Endometrium (tissue), 2 donors: ENCODE data around the gene AMBP.

Source experiments
- FAIRE-seq: peaks from 2 replicates; lab custom pipeline; 2012; peaks lifted over from hg19 to GRCh38; lab: Jason Lieb, UNC
- donor health status: control.
- donor health status: control.

The AMBP gene

DNA sequence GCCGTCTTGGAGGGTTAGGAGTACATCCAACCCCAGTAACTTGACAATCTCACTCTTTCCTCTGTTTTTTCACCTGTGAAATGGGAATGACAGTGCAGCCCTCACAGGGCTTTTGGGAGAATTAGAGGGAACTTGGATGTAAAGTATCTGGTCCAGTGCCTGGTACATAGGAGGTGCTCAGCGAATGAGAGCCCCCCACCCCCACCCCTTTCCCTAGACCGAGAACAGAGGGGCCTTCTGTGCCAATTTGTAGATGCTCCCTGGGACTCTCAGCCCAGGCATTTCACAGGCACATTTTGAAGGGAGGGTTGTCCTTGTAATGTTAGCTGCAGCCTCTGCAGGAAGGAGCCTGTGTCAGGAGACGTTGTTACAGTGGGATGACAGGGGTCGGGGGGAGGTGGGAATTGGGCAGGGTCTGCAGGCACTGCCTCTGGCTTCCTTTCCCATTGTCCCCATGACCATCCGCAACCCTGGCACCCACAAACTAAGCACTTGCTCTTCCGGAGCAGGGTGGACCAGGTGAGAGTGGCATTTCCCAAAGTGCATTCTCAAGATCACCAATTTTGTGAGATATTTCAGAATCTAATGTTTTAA lies 47.0 kb downstream of the AMBP start:
- FAIRE-seq: no peak

DNA sequence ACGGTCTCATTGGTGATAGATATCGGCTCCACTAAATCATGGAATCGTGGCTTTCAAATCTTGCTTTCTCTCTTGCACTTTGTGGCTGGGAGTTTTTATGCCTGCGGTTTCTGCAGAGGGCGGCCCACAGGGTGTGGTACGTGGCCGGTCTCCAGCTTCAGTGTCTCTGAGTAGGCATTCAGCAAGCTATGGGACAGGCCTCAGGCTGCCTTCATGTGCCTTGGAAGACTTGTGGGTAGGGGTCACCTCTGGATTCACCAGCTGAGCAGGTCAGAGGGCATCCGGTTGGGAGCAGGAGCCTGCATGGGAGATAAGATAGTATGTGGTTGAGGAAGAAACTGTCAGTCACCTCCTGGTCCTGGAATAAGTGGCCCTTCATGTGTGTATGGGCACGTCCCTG lies 47.7 kb downstream of the AMBP start:
- no peak for FAIRE-seq

GRCh38 chr9:114029311-114030170 lies 48.6 kb downstream of the AMBP start:
- FAIRE-seq: no peak

DNA sequence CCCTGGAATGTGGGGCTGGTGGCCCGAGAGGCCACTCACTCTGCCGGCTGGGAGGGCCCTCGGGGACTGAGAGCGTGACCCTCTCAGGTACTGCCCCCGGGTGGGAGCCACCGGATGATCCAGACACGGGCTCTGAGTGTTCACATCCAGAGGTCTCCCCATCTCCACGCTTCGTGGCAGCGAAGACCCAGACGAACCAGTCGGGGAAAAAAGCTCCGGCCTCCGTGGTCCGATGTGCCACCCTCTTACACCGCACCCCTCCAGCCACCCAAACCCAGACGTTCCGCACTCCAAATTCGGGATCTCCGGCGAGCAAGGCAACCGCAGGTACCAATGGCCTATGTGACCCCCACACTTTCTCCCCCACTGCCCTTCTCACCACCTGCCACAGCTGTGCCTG lies 49.5 kb downstream of the AMBP start:
- no peak for FAIRE-seq

DNA sequence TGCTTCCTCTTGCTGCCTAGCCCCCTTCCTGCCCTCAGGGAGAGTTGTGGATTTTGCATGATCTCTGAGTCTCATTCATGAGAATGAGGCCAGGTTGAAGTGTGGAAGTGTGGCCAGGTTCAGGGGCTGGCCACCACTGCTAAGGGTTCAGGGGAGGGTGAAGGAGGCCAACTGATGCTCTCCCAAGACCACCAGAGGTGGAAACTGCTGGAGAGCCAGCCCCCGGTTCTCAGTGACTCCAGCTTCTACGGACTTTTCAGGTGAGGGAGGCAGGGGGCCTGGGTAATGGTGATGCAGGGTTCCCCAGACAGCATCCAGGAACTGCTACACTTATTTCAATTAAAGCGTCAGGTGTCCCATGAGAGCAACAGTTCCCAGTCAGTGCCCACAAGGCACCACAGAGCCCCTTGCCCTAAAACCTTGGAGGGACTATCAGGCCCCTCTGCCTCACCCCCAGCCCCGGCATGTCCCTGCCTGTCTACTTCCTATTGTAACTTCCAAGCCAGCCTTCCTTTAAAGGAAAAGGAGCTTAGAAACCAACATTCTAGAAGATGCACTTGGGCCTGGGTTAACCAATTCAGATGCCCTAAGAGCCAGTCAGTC lies 50.1 kb downstream of the AMBP start:
- no peak for FAIRE-seq

GRCh38 chr9:114027159-114027862 lies 50.8 kb downstream of the AMBP start:
- FAIRE-seq: no peak

DNA sequence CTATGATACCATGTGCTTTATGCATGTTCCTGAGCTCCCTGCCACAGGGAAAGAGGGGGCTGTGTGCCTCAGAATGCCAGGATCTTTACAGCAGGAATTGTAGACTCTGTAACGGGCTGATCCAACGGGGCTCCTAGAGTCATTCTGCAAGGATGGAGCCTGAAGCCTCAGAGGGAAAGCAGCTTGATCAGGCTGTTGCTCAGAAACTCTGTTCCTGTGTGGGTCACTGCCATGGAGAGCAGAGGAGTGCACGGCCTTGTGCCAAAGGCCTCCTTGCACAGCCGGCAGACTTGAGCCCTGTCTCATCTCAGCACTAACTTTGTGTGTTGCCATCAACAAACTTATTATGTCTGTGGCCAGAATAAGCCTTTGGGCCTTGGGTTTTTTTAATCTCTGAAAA lies 51.8 kb downstream of the AMBP start:
- no peak for FAIRE-seq

- FAIRE-seq: no peak
Observed at GRCh38 chr9:114025760-114026159, 52.3 kb downstream of the AMBP start.

DNA sequence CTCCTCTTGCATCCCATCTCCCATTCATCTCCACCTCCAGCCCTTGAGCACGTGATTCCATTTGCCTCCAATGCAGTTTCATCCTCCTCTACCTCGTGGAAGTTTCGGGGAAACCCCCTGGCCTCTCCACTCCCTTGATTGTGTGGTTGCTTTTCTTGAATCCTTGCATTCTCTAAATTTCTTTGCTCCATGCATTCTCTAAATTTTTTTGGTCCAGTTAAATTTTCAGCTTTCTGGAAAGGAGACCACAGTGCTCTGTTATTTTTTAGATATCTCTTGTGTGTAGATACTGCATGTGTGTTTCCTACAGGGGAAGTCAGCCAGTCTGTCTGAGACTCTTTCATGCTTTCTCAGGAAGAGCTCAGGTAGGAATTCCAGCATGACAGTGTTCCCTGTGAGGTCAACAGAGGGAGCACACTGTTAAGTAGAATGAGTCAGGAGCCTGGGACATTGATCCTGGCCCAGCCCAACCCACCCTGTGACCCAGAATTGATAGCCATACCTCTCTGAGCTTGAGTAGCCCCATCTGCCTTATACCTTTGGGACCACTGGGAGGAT lies 52.8 kb downstream of the AMBP start:
- no peak for FAIRE-seq

GRCh38 chr9:114023961-114024360 lies 54.1 kb downstream of the AMBP start:
- no peak for FAIRE-seq

- no peak for FAIRE-seq
Observed at GRCh38 chr9:114021578-114021977, 56.5 kb downstream of the AMBP start.

DNA sequence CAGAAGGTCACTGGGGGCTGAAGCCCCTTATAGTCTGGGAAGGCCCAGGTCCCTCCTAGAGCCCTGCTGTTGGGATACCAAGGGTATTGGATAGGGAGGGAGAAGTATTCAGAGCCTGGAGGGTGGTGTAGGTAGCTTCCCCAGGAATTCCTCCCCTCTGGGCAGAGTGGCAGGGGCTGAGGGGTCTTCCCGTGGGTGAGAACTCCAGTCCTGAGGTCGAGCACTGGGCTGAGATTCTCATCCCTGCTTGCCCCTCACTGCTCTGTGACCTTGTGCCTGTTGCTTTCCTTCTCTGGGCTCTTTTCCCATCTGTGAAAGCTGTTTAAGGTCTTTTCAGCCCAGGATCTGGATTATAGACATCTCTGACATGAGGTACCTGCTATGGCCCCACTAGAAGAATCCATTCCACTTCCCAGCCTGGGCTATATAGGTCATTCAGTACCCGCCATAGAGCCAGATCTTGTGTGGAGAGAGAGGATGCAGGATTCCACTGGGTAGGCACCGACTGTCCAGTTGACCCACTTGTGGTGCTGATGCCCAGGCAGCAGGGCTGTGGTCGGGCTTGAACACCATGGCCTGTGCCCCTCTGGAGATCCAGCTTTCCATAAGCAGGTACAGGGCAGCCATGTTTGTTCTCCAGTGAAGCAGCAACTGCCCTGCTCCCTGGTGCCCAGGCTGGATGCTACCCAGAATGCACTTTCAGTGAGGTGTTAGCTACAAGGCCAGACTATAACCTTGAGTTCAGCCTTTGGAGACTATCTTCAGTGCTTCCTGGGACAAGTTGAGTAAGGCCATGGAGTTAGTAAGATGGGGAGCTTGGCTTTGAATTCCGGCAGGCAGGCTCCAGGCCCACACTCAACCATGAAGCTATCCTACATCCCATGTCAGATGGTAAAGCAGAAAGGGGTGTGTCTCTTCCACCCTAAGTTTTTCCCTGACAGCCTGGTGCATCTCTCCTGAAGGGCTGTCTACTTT lies 60.1 kb downstream of the AMBP start:
- FAIRE-seq: no peak

DNA sequence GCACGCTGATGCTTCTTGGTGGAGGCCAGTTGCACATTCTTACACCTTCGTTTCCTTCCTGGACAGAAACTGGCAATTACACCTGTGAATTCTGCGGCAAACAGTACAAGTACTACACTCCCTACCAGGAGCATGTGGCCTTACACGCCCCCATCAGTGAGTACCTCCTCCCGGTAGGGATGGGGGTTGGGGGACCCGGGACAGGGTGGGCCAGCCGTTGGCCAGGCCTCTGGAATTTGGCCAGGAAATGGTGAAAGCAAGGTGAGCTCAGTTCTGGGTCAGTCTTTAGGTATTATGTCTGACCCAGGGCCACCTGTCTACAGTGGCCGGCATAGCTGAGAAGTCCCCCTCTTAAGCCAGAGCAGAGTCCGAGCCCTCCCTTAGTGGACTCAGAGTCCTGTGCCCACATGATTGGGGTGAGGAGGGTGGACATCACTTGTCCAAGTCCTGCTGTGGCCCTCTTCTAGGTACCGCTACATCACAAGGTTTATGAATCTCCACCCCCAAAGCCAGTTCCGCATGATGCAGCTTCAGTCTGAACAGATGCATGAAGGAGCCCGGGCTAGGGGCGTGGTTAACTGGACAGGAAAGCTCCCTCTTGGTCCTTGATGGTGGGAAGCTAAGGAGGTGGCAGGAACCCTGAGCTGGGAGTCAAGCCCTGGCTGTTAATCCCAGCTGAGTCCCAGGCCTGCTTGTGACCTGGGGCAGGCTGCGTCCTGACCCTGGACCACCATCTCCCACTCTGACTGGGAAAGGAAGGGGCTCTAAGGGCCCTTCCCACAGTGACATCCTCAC lies 61.3 kb downstream of the AMBP start:
- no peak for FAIRE-seq

DNA sequence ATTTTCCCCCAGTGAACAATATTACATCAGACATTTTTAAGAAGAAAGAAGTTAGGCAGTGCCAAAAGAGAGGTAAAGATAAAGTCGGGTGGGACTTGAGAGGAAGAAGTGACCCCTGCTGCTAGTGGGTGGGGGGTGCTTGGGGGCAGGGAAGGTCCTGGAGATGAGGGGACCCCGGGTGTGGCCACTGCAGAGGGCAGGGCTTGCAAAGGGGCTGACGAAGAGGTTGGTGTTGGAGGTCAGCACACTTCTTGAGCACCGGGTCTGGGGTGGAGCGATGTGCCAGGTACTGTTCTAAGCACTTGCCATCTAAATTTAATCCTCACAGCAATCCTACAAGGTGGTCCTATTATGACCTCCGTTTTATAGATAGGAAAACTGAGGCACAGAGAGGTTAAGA lies 62.0 kb downstream of the AMBP start:
- no peak for FAIRE-seq

DNA sequence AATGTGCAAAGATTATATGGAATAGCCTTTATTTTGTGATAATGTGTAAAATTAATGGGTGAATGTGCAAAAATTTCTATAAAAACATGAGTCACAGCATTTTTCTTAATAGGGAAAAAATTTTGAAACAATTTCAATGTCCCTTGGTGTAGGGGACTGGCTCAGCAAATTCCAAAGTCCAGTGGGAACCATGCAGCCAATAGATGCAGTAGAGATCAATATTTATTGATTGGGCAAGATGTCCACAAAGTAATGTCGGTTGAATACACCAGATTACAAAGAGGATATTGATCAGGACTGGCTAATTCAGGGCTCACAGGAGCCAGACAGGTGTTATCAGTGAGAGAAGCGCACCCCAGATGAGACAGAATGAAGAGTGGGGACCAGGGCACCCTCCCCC lies 62.5 kb downstream of the AMBP start:
- no peak for FAIRE-seq

DNA sequence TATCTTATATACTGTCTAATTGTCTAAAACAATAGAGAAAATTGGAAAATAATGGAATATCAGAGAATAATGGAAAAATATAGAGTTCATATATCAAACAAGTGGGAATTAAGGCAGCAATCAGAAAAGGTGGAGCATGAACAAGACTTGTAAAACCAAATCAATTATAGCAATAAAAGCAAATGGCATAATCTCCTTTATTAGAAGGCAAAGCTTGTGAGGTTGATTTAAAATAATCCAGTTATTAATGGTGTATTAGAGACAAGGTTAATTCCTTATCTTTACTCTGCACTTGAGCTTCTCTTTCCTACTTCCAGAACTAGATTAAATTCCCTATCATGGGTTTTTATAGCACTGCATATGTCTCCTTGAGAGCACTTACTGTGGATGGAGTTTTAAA lies 64.1 kb downstream of the AMBP start:
- no peak for FAIRE-seq

DNA sequence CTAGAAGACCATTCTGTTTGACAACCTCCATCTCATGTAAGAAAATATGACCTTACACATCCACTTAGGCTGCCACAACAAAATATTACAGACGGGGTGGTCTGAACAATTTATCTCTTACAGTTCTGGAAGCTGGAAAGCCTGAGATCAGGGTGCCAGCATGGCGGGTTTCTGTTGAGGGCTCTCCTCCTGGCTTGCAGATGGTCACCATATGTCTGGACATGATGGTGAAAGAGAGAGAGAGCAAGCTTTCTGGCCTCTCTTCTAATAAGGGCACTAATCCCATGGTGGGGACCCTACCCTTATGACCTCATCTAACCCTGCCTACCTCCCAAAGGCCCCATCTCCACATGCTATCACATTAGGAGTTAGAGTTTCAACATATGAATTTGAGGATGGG lies 66.0 kb downstream of the AMBP start:
- no peak for FAIRE-seq

GRCh38 chr9:114011313-114011712 lies 66.8 kb downstream of the AMBP start:
- no peak for FAIRE-seq
